SIG-M5 treated with dmso at 0.1 percent for 504 hours (cell line): ENCODE data around the gene PSMC2.

ENCODE experiments used
- DNase-seq: peaks from one replicate; lab custom pipeline; 2025; ENCODE audit not compliant: unreplicated experiment; lab: John Stamatoyannopoulos, UW

Gene PSMC2

DNA sequence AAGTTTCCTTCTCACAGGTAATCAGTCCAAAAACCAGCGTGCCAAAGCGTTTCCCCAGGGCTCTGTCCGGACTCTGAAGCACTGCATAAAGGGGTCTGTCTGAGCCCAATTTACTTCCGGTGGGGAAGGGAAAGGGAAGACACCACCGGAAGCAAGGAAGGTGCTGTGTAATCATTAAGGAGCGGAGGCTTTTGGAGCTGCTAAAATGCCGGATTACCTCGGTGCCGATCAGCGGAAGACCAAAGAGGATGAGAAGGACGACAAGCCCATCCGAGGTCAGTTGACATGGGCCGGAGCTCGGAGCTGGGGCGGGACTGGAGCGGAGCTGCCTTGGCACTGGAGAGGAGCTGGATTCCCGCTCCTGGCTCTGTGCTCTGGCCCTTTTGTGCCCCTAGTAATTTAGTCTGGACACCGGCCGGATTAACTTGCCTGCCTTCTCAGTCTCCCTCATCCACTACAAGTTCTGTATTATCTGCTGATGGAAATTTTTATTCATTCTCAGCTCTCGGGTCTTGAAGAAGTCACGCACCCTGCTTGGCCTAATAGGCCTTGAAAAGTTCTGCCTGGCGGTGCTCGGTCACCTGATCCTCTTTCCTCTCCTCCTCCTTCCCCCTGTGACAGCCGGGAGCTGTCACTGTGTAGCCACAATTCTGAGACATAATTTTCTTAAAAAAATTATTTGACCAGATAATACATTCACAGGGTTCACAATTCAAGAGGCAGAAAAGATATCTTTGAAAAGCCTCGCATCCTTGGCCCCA, at the start of gene PSMC2:
Gene PSMC2, plus strand, starts transcription at position 137 of the 761 bp plus-strand sequence. Its CDS starts 69 bp downstream, at position 206.
- peak; percentile 94 for DNase-seq

DNA sequence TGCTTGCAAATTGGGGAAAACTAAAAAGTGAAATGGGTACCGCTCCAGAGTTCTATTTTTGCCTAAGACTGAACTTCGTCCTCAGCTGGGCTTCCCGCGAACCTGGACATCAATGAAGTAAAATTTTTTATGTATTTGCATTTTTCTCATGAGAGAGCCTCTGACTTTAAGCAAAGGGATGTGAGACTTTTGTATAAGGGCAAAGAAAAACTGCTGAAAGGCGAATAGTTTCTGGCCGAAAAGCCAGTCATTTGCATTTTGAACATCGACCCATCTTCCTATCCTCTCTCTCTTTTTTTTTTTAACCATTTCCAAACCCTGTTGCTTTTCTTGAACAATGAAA, 49.6 kb upstream of the PSMC2 start:
- DNase-seq = no peak

DNA sequence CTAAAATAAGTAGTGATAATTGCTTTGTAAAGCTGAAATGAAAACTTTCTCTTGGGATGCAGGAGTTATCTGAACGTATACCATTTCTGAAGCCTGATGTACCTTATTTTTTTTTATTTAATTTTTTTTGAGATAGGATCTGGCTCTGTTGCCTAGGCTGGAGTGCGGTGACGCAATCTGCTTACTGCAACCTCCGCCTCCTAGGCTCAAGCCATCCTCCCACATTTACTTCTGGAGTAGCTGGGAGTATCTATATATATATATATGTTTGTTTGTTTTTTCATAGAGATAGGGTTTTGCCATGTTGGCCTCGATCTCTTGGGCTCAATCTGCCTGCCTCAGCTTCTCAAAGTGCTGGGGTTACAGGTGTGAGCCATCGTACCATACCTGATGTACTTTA, 47.8 kb upstream of the PSMC2 start:
- DNase-seq = no peak

DNA sequence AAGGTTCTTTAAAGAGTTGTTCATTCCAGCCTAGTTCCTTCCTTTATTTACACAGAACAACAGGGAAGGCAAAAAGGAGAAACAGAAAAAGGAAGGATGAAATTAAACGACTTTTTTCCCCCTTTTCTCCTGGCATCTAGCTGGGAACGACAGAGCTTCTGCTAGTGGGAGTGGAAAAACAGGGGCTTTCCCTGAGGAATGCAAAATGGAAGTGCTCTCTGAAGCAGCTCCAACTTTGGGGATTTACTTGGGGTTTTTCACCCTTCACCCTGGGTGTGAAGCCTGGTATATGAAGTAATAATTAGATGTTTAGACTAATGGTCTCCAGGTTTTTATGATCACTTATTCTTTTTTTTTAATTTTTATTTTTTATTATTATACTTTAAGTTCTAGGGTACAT, 46.0 kb upstream of the PSMC2 start:
- no peak for DNase-seq

DNA sequence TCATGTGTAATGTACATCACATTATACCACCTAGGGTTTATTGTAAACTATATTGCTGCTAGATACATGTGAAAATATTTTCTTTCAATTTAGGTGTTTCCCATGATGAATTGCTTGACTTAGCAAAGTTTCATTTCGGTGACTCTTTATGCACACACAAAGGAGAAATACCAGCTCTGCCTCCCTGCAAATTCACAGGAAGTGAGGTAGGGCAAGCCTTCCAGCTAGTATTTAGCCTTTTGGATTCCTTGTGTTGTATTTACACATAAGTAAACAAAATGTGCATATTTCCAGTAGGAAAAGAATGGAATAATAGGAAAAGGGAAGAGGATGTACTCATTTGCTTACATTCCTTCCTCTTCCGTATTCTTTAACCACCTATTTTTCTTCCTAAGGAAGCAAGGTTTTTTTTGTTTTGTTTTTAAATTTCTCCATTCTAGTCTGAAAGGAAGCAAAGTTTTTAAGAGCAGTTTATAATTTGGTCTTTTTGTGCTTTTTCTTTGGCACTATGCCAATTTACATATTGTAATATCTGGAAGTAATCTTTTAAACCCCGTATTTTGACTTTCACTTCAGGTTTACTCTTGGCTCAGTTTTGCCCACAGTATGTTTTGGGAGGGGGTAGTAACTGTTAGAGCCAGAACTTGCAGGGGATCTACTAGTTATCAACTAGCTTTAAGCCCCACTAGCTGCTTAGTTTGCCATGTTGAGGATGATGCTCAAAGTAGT, 39.8 kb upstream of the PSMC2 start:
- DNase-seq = no peak

DNA sequence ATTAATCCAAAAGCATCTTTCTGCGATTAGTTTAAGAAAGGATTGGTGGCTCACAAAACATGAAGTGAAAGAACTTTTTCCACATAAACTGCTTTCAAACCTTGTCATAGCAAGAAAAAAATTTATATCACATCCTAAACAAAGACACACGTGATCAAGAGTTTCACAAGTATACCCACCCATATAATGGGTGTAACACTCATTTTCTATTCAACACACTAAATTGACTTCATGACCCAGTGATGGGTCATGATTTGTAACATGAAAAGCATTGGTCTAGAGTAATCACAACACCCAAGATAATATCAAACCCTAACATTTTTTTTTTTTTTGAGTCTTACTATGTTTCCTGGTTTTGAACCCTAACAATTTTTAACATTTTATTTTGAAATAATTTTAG, 32.6 kb upstream of the PSMC2 start:
- DNase-seq = no peak

DNA sequence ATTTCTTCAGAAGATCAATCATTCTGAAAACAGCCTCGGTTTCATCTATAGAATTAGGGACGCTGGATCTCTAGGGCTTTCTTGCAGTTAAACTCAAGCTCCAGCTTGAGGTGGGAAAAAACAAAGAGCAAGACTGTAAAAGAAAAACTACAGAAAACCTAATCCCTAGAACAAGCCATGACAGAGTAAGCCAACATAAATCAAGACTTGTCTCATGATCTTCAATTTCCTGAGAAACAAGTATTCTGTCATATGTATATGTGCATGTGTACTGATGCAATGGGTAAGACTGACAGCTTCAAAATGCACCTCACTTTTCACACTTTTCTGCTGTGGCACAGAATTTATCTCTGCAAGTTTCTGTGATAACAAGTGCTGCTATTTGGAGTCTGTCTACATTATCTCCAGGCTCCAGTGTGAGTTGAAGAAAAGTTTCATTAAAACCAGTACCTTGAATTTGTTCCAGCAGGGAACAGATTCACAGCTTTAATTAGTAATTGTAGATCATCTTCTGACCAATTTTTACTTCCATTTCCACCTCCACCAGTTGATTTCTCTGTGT, 31.0 kb upstream of the PSMC2 start:
- DNase-seq = no peak

DNA sequence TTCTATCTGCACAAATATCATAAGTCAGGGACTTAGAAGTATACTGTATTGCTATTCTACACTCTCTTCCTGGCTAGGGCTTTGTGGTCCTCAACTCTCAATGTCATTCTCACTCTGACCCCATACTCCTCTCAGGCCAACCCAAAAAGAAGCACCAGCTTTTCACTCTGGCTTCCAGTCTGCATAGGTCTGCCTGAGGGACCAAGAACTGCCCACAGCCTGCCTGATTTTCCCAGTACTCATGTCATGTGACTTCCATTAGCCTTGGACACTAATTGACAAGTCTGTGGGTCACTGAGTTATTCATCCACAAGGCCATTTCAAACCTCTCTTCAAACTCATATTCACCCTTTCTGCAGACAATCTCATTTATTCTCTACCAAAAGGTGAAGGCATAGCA, 30.4 kb upstream of the PSMC2 start:
- DNase-seq = no peak

DNA sequence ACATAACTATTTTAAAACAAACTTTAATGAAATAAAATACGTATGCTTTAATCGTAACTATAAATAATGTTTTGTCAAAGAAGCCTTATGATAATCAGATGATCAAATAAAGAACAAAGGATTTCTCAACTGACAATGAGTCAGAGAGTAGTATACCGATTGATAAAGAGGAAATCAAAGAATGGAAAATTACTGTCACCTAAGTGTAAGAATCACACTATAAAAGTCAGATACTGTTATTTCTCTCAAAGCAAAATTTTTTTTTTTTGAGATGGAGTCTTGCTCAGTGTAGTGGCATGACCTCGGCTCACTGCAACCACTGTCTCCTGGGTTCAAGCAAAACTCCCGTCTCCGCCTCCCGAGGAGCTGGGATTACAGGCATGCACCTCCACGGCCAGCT, 21.7 kb upstream of the PSMC2 start:
- no peak for DNase-seq

DNA sequence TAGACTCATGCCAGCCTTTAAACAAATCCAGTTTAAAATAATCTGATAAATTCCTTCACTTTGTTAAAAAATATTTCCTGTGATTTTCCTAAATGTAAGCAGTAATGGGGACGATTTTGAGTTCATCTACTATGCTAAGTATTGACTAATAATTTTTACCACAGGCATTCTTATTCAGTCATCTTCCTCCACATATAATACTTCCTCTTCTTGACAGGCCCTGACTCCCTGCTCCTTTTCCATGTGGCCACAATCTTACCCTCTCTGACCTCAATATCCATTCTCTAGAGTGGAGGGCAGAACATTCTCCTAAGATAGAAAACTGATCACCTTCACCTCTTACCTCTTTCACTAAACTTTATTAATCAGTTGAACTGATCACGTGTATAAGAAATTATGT, 10.7 kb upstream of the PSMC2 start:
- peak; percentile 57 for DNase-seq

DNA sequence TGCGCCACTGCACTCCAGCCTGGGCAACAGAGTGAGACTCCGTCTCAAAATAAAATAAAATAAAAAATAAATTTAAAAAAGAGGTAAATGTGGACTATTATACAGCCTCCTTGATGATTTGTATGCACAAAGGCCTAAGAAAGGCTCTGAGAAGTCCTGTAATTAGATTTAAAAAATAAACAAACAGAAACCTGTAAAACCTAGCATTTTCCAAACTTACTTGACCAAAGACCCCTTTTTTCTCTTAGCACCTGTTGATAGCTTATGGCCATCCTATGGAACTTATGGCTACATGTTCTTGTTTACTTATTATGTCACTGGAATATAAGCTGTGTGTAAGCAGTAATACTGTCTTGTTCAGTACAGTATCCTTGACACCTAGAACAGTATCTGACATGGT, 8.6 kb upstream of the PSMC2 start:
- DNase-seq = no peak

DNA sequence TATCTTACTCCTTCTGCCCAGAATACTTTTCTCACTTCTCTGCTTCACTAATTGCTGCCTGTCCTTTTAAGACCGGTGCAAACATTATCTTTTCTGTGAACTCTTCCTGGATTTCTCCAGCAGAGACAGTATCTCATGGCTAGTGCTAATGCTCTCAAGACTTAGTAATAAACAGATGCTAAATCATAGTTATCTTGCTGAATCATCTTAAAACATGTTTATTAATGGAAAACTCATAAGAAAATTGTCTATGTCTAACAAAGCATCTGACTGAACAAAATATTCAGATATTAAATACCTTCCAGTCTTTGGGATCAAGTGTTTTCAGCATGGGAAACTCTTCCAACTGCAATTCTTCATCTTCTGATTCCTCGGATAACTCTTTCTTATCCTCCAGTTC, 6.0 kb upstream of the PSMC2 start:
- DNase-seq = no peak

DNA sequence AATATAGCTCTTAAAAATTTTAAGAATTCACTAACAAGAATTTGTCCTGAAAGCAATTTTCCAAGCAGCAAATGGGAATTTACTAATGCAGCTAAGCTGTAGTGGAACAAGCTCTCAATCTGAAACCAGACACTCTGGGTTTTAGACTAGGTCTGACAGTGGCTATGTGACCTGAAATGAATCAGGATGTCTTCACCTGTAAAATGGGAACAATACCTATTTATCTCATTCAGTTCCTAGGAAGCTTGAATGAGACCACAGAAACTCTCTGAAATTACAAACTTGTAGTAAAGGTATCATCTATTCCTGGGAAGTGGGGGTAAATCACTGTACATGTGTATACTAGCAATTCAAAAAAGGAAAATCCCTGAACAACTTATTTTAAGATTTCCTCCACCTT, 4.1 kb upstream of the PSMC2 start:
- DNase-seq = no peak

DNA sequence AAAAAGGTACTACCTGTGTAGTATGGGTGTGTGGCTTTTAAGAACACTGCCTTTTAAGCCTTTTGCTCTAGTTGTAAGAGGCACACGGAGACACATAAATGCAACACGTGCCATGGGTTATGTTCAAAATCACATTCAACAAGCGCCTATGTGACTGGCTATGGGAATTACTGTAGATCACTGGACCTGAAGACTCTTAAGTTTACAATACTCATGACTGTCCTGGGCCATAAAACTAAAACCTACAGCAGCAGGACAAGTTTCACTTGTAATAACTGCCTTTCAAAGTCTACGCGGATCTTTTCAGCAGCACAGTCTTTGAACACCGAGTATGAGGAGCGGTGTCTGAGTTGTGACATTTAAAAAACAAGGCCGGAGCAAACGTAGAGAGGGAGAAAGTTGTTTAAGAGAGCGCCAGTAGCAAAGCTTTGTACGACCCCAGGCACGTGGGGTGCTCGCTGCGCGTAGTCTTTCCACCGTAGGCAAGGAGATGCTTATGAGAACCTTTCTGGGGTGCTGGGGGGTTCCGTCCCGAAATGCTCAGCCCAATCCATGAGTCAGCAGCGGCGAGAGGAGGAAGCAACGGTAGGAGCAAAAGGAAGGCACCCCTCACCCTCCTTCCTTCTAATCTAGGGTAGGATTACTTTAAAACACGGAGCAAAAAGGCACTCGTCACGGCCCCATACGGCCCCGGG, 3.5 kb upstream of the PSMC2 start:
- peak; percentile 55 for DNase-seq

DNA sequence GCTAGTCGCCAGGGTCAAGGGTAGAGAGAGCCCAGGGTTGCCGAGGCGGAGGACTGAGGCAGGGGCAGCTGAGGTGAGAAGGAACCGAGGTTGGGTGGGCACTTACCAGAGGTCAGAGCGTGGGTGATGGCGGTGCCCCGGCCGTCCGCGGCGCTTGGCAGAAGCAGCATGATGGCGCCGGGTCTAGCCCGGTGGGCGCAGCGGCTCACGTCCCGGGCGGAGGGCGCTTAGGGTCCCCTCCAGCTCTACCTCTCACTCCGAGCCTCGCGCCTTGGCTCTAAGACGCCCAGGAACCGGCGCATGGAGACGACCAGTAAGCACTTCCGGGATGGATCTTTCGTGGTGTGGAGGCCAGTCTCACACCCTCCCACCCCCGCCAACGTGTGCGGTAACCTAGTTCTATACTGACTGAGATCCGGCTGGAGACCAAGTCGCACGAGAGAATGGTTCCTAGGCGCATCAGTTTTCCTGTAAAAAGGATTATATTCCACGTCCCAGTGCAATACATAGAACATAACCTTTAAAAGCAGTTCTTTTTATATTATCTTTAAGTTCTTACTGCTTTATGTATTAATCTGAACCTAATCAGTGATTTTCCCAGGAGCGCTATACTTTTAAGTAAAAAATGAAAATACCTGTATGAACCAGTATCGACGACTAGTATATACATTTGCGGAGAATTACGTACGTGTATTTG, 2.8 kb upstream of the PSMC2 start, which contains the start of gene DNAJC2:
Gene DNAJC2, minus strand, starts transcription at position 315 of the 697 bp plus-strand sequence. Its CDS starts 145 bp downstream, at position 170.
- peak; percentile 94 for DNase-seq

DNA sequence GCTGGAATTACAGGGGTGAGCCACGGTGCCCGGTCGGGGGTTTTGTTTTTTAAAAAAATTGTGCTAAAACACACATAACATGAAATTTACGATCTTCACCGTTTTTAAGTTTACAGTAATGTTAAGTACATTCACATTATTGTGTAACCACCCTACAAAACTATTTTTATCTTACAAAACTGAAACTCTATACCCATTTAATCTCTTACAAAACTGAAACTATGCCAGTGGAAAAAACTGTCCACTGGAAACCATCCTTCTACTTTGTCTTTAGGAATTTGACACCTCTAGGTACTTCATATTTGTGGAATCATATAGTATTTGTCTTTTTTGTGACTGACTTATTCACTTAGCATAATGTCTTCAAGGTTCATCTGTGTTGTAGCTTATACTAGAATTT, 1.0 kb upstream of the PSMC2 start:
- peak; percentile 28 for DNase-seq

DNA sequence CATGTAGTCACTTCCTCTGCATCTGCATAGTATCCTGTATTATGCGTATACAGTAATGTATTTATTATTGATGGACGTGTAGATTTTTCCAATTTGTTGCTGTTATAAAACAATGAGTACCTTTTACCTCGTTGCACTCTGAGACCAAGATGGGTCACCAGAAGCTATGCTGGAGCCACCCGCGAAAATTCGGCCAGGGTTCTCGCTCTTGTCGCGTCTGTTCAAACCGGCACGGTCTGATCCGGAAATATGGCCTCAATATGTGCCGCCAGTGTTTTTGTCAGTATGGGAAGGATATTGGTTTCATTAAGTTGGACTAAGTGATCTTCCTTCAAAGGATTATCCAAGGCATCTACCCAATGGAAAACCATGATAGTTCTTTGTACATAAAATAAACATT, 1.0 kb downstream of the PSMC2 start:
- DNase-seq = peak; percentile 5

DNA sequence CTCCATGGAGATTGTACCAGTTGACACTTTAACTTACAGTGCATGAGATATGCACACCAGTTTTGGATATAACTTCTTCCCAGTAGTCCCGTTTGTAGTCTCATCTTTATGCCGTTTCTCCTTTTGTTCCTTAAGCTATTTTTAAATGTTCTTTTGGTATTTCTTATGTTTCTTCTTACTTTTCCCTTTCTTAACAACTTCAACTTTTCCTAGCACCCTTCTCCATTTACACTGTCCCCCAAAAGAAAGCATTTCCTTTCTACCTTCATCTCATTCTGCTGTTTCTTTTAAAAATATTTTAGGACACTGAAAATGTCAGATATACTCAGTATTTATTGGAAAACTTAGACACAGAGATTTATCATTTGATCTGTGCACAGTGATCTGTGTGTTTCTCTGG, 1.5 kb downstream of the PSMC2 start:
- DNase-seq = no peak

DNA sequence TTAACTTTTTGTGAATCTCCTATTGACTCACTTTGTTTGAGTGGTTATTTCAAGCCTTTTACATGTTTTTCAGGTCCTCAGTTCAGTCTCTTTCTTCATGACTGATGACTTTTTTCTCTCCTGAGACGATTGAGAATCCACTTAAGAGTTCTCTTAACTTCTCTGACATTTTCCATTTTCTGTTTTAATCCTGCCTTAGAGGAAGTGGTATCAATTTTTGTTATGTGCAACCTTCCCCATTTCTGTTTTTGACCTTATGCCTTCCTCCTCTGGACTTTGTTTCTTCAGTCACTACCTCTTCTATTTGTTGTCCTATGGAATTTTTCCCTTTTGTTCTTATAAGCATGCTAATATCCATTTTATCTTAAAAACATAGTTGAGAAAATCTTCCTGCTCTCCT, 2.4 kb downstream of the PSMC2 start:
- peak; percentile 36 for DNase-seq

DNA sequence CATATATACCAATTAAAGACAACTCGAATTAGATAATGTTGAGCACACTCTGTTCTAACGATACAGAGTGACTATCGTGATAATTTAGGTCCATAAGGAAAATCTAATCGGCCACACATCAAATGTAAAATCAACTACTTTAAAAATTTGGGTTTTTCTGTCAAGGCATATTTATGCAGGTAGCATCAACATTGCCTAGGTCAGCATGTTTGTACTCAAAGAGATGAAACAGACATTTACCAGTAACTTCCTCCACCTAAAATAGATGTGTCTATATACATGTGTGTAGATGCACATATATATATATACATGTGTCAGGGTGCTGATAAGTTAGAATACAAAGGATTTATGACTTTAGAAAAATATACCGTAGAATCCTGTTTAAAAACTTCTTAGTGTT, 22.0 kb downstream of the PSMC2 start:
- no peak for DNase-seq
